ENCODE results near the gene ZNF354C. TPM values are rescaled to one million over a fixed set of nuclear protein-coding genes. Genes with fewer than 3 reads are reported as not detected.

Gene ZNF354C
- polyA plus RNA-seq, 1 donor from 2014 or later: 6.1 TPM

GRCh38 chr5:179033004-179033580, 27.1 kb upstream of the ZNF354C start:
- Histone ChIP-seq H4K20me1 (ENCODE audit: insufficient read depth) (no peaks in the 10 kb centered on the region), H3K27ac (ENCODE audit: low read length) (no peak overlapping the region), H3K9ac (ENCODE audit: low read length) (no peak overlapping the region), H3K36me3 (ENCODE audit: insufficient read depth, low read length) (peaks cover 51% of the 10 kb centered on the region), H3K4me3 (ENCODE audit: low read length) (no peak overlapping the region), H3K9me3 (ENCODE audit: low read length) (peaks cover 53% of the 10 kb centered on the region), H3K79me2 (replicated peaks; ENCODE audit: insufficient read depth, low read length) (no peaks in the 10 kb centered on the region), H3F3A (ENCODE audit: insufficient read depth, low read length, poor library complexity, severe bottlenecking) (no peaks in the 10 kb centered on the region), H2AFZ (ENCODE audit: low read depth, low read length) (no peak overlapping the region), H3K27me3 (ENCODE audit: insufficient read depth, low read depth, low read length) (no peaks in the 10 kb centered on the region), H3K4me2 (ENCODE audit: low read length) (no peak overlapping the region), H3K9me2 (ENCODE audit: insufficient read depth, low read length) (no peaks in the 10 kb centered on the region)
- TF ChIP-seq POLR2AphosphoS5 (IDR thresholded peaks at IDR 0.05) (no peak), CTCF (IDR thresholded peaks at IDR 0.05; ENCODE audit: poor library complexity, severe bottlenecking) (no peak)

GRCh38 chr5:179044765-179045164, 15.4 kb upstream of the ZNF354C start:
- H3K9me3 ChIP-seq (ENCODE audit: low read length): peaks cover 9% of the 10 kb centered on the region
- TF ChIP-seq MXI1 (conservative IDR thresholded peaks at IDR 0.05; ENCODE audit: poor library complexity, severe bottlenecking) (no peak), RAD21 (conservative IDR thresholded peaks at IDR 0.05) (no peak), EZH2 (IDR thresholded peaks at IDR 0.05; ENCODE audit: borderline replicate concordance, insufficient read depth, low read length, poor library complexity, severe bottlenecking) (no peak), SMC3 (conservative IDR thresholded peaks at IDR 0.05; ENCODE audit: poor library complexity) (no peak), TAF1 (IDR thresholded peaks at IDR 0.05; ENCODE audit: low read depth) (no peak), REST (IDR thresholded peaks at IDR 0.05; ENCODE audit: borderline replicate concordance) (no peak), POLR2AphosphoS5 (IDR thresholded peaks at IDR 0.05) (no peak), CTCF (IDR thresholded peaks at IDR 0.05; ENCODE audit: poor library complexity, severe bottlenecking) (no peak), EP300 (conservative IDR thresholded peaks at IDR 0.05; ENCODE audit: poor library complexity, severe bottlenecking) (no peak)
- H3K36me3 ChIP-seq (ENCODE audit: insufficient read depth, low read length): no peaks in the 10 kb centered on the region
- no peaks in the 10 kb centered on the region for H3F3A ChIP-seq (ENCODE audit: insufficient read depth, low read length, poor library complexity, severe bottlenecking)
- no peak overlapping the region for H3K27ac ChIP-seq (ENCODE audit: low read length)
- H3K4me3 ChIP-seq (ENCODE audit: low read length): no peak overlapping the region
- H3K79me2 ChIP-seq (replicated peaks; ENCODE audit: insufficient read depth, low read length): no peaks in the 10 kb centered on the region
- H3K9ac ChIP-seq (ENCODE audit: low read length): no peak overlapping the region
- H2AFZ ChIP-seq (ENCODE audit: low read depth, low read length): no peak overlapping the region
- no peaks in the 10 kb centered on the region for H3K9me2 ChIP-seq (ENCODE audit: insufficient read depth, low read length)
- no peaks in the 10 kb centered on the region for H4K20me1 ChIP-seq (ENCODE audit: insufficient read depth)
- H3K4me2 ChIP-seq (ENCODE audit: low read length): no peak overlapping the region
- H3K27me3 ChIP-seq (ENCODE audit: insufficient read depth, low read depth, low read length): no peaks in the 10 kb centered on the region
